ENCODE data around the gene NBL1.

DNA sequence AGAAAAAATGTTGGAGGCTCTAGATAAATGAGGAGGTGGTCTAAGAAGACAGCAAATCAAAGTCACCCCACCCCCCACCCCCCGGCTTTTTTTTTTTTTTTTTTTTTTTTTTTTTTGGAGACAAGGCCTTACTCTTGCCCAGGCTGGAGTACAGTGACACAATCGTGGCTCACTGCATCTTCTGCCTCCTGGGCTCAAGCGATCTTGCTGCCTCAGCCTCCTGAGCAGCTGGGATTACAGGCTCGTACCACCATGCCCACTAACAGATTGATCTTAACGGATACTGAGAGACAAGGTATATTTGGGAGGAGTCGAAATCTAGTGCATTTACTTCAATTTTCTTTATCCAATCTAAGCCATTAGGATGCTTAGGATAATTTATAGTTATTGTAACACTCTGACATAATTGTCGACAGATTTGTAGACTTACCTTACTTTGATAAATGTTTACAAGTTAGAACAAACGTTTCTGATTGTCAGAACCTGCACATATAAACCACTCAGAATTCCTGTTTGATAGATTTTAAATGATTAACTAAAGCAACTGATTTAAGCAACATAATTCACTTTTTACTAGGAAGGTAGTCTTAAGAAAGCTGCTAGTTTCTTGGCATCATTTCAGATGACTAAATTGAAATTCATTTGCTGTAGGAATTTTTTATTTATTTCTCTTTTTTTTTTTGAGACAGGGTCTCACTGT is 33.7 kb upstream of the NBL1 start:
- no peak for TF ChIP-seq POLR2A (IDR thresholded peaks at IDR 0.05)
- TF ChIP-seq, protein P1, sequence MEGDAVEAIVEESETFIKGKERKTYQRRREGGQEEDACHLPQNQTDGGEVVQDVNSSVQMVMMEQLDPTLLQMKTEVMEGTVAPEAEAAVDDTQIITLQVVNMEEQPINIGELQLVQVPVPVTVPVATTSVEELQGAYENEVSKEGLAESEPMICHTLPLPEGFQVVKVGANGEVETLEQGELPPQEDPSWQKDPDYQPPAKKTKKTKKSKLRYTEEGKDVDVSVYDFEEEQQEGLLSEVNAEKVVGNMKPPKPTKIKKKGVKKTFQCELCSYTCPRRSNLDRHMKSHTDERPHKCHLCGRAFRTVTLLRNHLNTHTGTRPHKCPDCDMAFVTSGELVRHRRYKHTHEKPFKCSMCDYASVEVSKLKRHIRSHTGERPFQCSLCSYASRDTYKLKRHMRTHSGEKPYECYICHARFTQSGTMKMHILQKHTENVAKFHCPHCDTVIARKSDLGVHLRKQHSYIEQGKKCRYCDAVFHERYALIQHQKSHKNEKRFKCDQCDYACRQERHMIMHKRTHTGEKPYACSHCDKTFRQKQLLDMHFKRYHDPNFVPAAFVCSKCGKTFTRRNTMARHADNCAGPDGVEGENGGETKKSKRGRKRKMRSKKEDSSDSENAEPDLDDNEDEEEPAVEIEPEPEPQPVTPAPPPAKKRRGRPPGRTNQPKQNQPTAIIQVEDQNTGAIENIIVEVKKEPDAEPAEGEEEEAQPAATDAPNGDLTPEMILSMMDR (IDR thresholded peaks at IDR 0.05), result no peak
